Right atrium auricular region (tissue), 2 donors: ENCODE measurements around the gene P3H3. TPM values are rescaled to one million over a fixed set of nuclear protein-coding genes. Genes with fewer than 3 reads are reported as not detected.

Experiments
- DNase-seq: peaks from one replicate; pipeline ENCODE4 v3.0.0-alpha.2; 2019; ENCODE audit warnings: low spot score
- H3K27ac ChIP-seq, 2 donors: fragments of 200-600 bp; sonication (generic); 1 replicate in 1 of 2; 2 replicates in 1 of 2; pipeline ENCODE4 v1.5.1; 2016 to 2019
- H3K27me3 ChIP-seq, 2 donors: fragments of 200-600 bp; sonication (generic); one replicate each; pipeline versions ENCODE4 v1.5.1 to v1.6.0; 2017 to 2019
- H3K36me3 ChIP-seq: fragments of 200-600 bp; sonication (generic); one replicate; pipeline ENCODE4 v1.5.1; 2016
- H3K4me1 ChIP-seq, 2 donors: fragments of 200-600 bp; sonication (generic); one replicate each; pipeline versions ENCODE4 v1.5.1 to v1.6.0; 2017 to 2019
- H3K4me3 ChIP-seq, 2 donors: fragments of 200-600 bp; sonication (generic); 1 replicate in 1 of 2; 2 replicates in 1 of 2; pipeline ENCODE4 v1.5.1; 2017 to 2019; ENCODE audit warnings: mild to moderate bottlenecking in 1 of 2, moderate library complexity in 1 of 2
- H3K9me3 ChIP-seq, 2 donors: fragments of 200-600 bp; sonication (generic); one replicate each; pipeline ENCODE4 v1.5.1; 2019
- total RNA-seq, 2 donors: library from RNA; depleted of rRNA; stranded (reverse); fragments of >200 nt; gene quantifications; one replicate each; pipeline ENCODE4 v1.1.0, GENCODE V29; 2016
- TF ChIP-seq, protein P1 (sequence below), 2 donors: fragments of 200-600 bp; sonication (generic); IDR thresholded peaks; one replicate each; pipeline ENCODE4 v1.5.1; 2019; ENCODE audit warnings: antibody characterized with exemption in 2 of 2

P3H3 gene
- total RNA-seq, 2 donors from 2014 or later, result 7.0 to 11.0 TPM

- Histone ChIP-seq H3K9me3 (no peaks in the 10 kb centered on the region), H3K4me1 (peaks cover 0 to 5% of the 10 kb centered on the region in 2 donors), H3K4me3 (no peak overlapping the region), H3K27me3 (no peaks in the 10 kb centered on the region), H3K27ac (no peak overlapping the region), H3K36me3 (peaks cover 48% of the 10 kb centered on the region)
- no peak for DNase-seq
- TF ChIP-seq, protein P1, sequence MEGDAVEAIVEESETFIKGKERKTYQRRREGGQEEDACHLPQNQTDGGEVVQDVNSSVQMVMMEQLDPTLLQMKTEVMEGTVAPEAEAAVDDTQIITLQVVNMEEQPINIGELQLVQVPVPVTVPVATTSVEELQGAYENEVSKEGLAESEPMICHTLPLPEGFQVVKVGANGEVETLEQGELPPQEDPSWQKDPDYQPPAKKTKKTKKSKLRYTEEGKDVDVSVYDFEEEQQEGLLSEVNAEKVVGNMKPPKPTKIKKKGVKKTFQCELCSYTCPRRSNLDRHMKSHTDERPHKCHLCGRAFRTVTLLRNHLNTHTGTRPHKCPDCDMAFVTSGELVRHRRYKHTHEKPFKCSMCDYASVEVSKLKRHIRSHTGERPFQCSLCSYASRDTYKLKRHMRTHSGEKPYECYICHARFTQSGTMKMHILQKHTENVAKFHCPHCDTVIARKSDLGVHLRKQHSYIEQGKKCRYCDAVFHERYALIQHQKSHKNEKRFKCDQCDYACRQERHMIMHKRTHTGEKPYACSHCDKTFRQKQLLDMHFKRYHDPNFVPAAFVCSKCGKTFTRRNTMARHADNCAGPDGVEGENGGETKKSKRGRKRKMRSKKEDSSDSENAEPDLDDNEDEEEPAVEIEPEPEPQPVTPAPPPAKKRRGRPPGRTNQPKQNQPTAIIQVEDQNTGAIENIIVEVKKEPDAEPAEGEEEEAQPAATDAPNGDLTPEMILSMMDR (IDR thresholded peaks at IDR 0.05), result no peak
Observed at GRCh38 chr12:6834873-6835272, 6.7 kb downstream of the P3H3 start.

- no peak overlapping the region for H3K27ac ChIP-seq
- no peak for DNase-seq
- peaks cover 49% of the 10 kb centered on the region for H3K36me3 ChIP-seq
- TF ChIP-seq, protein P1 (IDR thresholded peaks at IDR 0.05), result no peak
- no peak overlapping the region for H3K4me3 ChIP-seq
- no peaks in the 10 kb centered on the region for H3K9me3 ChIP-seq
- H3K27me3 ChIP-seq, result no peaks in the 10 kb centered on the region
- peaks cover 0 to 10% of the 10 kb centered on the region in 2 donors for H3K4me1 ChIP-seq
Observed at GRCh38 chr12:6836851-6837250, 8.6 kb downstream of the P3H3 start.

GRCh38 chr12:6837370-6838060 is 9.3 kb downstream of the P3H3 start:
- no peak overlapping the region for H3K27ac ChIP-seq
- H3K27me3 ChIP-seq, result no peaks in the 10 kb centered on the region
- H3K9me3 ChIP-seq, result no peaks in the 10 kb centered on the region
- no peak overlapping the region for H3K4me3 ChIP-seq
- DNase-seq, result no peak
- peaks cover 0 to 10% of the 10 kb centered on the region in 2 donors for H3K4me1 ChIP-seq
- TF ChIP-seq, protein P1 (IDR thresholded peaks at IDR 0.05), result no peak
- H3K36me3 ChIP-seq, result peaks cover 55% of the 10 kb centered on the region

GRCh38 chr12:6838854-6839253 is 10.6 kb downstream of the P3H3 start:
- Histone ChIP-seq H3K9me3 (no peaks in the 10 kb centered on the region), H3K4me3 (no peak overlapping the region), H3K4me1 (peaks cover 0 to 10% of the 10 kb centered on the region in 2 donors), H3K27ac (no peak overlapping the region), H3K27me3 (no peaks in the 10 kb centered on the region), H3K36me3 (peaks cover 54% of the 10 kb centered on the region)
- TF ChIP-seq, protein P1 (IDR thresholded peaks at IDR 0.05), result no peak
- DNase-seq, result no peak

- H3K4me1 ChIP-seq, result peaks cover 0 to 10% of the 10 kb centered on the region in 2 donors
- H3K27me3 ChIP-seq, result no peaks in the 10 kb centered on the region
- no peaks in the 10 kb centered on the region for H3K9me3 ChIP-seq
- TF ChIP-seq, protein P1 (IDR thresholded peaks at IDR 0.05), result no peak
- no peak for DNase-seq
- H3K4me3 ChIP-seq, result no peak overlapping the region
- H3K36me3 ChIP-seq, result peaks cover 61% of the 10 kb centered on the region
- peak overlapping the region in 1 of 2 donors; percentile 31 for H3K27ac ChIP-seq
Observed at GRCh38 chr12:6839482-6840201, 11.4 kb downstream of the P3H3 start.
